ENCODE data around the gene TAPBP. TPM values are rescaled to one million over a fixed set of nuclear protein-coding genes. Genes with fewer than 3 reads are reported as not detected.

The TAPBP gene
- total and polyA plus RNA-seq, 9 of the 15 experiments (the other 6 are each of a cell fraction or from before 2014, with no cell fraction given), result 5.6 to 74.0 (median 22.3) TPM

DNA sequence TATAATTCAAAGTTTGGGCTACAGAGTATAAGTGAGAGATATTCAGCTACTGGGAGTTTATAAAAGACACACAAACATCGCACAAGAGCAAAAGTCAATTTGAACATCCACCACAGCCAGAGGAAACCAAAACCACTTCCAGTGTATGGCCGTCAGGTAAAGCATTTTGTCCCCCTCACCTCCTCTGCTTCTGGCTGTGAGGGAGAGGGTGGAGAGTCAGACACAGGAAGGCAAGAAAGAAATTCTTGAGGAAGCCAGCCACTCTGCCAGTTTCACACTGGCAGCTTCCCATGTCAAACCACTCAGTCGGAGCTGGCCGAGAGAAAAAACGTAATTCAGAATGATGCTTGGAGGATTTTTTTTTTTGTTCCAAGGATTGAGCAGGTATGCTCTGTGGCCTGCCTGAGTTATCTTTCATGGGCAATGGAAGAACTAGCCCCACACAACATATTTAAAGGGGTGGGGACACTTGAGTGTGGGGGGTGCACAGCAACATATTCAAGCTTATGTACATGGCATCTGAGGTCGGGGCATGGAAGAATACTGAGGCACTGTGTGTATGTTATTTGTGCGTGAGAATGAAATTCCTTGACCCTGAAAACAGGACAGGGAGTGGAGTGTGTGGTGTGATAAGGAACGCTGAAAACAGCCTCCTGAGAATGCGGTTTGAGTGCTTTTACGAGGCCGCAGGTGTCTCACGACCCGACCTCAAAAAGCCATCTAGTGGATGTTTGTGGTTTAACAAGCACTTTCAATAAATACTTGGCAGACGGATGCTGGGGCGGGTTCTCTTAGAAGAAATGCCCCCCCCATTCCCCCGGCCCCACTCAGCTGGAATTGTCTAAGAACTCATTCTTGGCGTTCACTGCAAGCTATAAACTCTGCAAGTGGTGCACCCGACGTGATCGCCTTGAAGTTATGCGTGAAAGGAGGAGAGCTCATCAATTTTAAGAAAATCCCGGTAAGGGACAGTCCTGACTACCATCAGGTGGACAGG is 31.1 kb upstream of the TAPBP start:
- H3K36me3 ChIP-seq (ENCODE audit: control insufficient read depth, insufficient read depth, low read length), result no peaks in the 10 kb centered on the region
- H3K4me2 ChIP-seq (ENCODE audit: insufficient read depth, low read length), result peak overlapping the region; percentile 61
- peak overlapping the region; percentile 73 for H2AFZ ChIP-seq (ENCODE audit: low read depth, low read length)
- no peaks in the 10 kb centered on the region for H4K20me1 ChIP-seq (replicated peaks; ENCODE audit: control insufficient read depth, insufficient read depth, low read length)
- peak; percentile 85 for ATAC-seq
- no TSS peak for BruUV-seq (replicated peaks)
- peak overlapping the region; percentile 6 to 22; a peak in 3 of 4 replicates for H3K9ac ChIP-seq (ENCODE audit: insufficient read depth in 1 of 2, low read depth in 2 of 2, low read length in 2 of 2)
- peak; percentile 84 to 93 (median 84) for DNase-seq (ENCODE audit: extremely low read depth in 1 of 4, low spot score in 3 of 4)
- H3K9me1 ChIP-seq (ENCODE audit: control insufficient read depth, insufficient read depth, low read length), result no peaks in the 10 kb centered on the region
- ChIA-PET POLR2A (interaction anchor here (0.7 to 1.4 kb wide), 5 partner anchors 20 to 33 kb away, joined by 3 to 9 read pairs (median 3); no protein-coding TSS in a partner anchor), CTCF (ENCODE audit: low intra/inter-chr PET ratio) (interaction anchor here (0.6 to 1.7 kb wide), 3 partner anchors 17 to 68 kb away, joined by 3 to 14 read pairs (median 3); no protein-coding TSS in a partner anchor)
- WGBS (ENCODE audit: insufficient coverage, low coverage, missing lambda C conversion rate), result 13% methylated on average over 22 of the region's 22 CpGs
- no peaks in the 10 kb centered on the region for H3K27me3 ChIP-seq (ENCODE audit: control insufficient read depth in 2 of 2, insufficient read depth in 2 of 2, low read length in 2 of 2)
- intact Hi-C loops (cut with micrococcal nuclease) (loop anchor here (1.0 to 5.0 kb wide), 3 partner anchors 22 to 64 kb away; partner anchors contain the start of gene KIFC1), in situ Hi-C loops (cut with MboI) (no loop called here)
- peaks cover 5 to 12% of the 10 kb centered on the region in 2 experiments; a peak in 3 of 5 replicates for H3K4me1 ChIP-seq (replicated peaks in 1 of 2; ENCODE audit: control insufficient read depth in 2 of 2, insufficient read depth in 2 of 2, low read length in 2 of 2)
- no peak overlapping the region for H3K4me3 ChIP-seq
- H3K79me2 ChIP-seq (ENCODE audit: control insufficient read depth, insufficient read depth, low read length), result no peaks in the 10 kb centered on the region
- peak; percentile 87 for FAIRE-seq
- peak overlapping the region; percentile 1; the same call in 1 of the 3 replicates for H3K27ac ChIP-seq (ENCODE audit: extremely low read depth, low read depth, low read length)
- no peaks in the 10 kb centered on the region for H3K9me3 ChIP-seq (replicated peaks; ENCODE audit: control insufficient read depth, insufficient read depth, low read depth, low read length)
- TF ChIP-seq MYBL2 (IDR thresholded peaks at IDR 0.05; ENCODE audit: low read depth) (no peak), MYBL2 (CRISPR knock-in tag; IDR thresholded peaks at IDR 0.05; ENCODE audit: borderline replicate concordance) (no peak), U2AF1 (optimal IDR thresholded peaks at IDR 0.05; ENCODE audit: low read depth, low read length) (no peak), BDP1 (IDR thresholded peaks at IDR 0.05; ENCODE audit: insufficient read depth, insufficient read length) (no peak), ZNF140 (CRISPR knock-in tag; IDR thresholded peaks at IDR 0.05) (no peak), EP400 (IDR thresholded peaks at IDR 0.05) (peak; percentile 41; the same call in 1 of the 2 replicates), NR2F6 (CRISPR knock-in tag; IDR thresholded peaks at IDR 0.05) (no peak), NCOA4 (IDR thresholded peaks at IDR 0.05; ENCODE audit: partially characterized antibody) (no peak), ZNF766 (CRISPR knock-in tag; conservative IDR thresholded peaks at IDR 0.05) (no peak), ZNF431 (CRISPR knock-in tag; IDR thresholded peaks at IDR 0.05) (no peak), DMBX1 (CRISPR knock-in tag; IDR thresholded peaks at IDR 0.05; ENCODE audit: borderline replicate concordance) (0 out of 2 replicates have a peak, but pooled peaks have one; percentile 41), FOSL1 (tag; conservative IDR thresholded peaks at IDR 0.05) (no peak), E2F5 (CRISPR knock-in tag; IDR thresholded peaks at IDR 0.05) (no peak), RUNX1 (IDR thresholded peaks at IDR 0.05; ENCODE audit: low read depth) (no peak)

Data from K562 (cell line).